Panc1 (cell line): ENCODE results near the gene CACNA2D3.

Experiments used
- CTCF ChIP-seq: fragments of 450-650 bp; IDR thresholded peaks from 2 replicates; pipeline ENCODE4 v1.5.1; 2017; ENCODE audit warnings: mild to moderate bottlenecking
- POLR2AphosphoS5 ChIP-seq: IDR thresholded peaks from 2 replicates; pipeline ENCODE4 v1.6.1; 2012; ENCODE audit warnings: mild to moderate bottlenecking, low read depth, low read length, moderate library complexity
- REST ChIP-seq, 2 experiments: IDR thresholded peaks; 2 replicates each; pipeline ENCODE4 v1.6.1; 2011 to 2012; ENCODE audit warnings: low read depth in 2 of 2, control low read depth in 1 of 2, low read length in 1 of 2, mild to moderate bottlenecking in 1 of 2, moderate library complexity in 1 of 2; ENCODE audit not compliant: insufficient read depth in 1 of 2
- SIN3A ChIP-seq: IDR thresholded peaks from 2 replicates; pipeline ENCODE4 v1.6.1; 2012; ENCODE audit warnings: low read depth, mild to moderate bottlenecking, low read length, moderate library complexity, borderline replicate concordance; ENCODE audit not compliant: insufficient read depth
- TCF7L2 ChIP-seq: IDR thresholded peaks from 2 replicates; pipeline ENCODE4 v1.6.1; 2011; ENCODE audit warnings: mild to moderate bottlenecking, low read depth, low read length, inconsistent platforms

GRCh38 chr3:54188176-54188791, 65.9 kb downstream of the CACNA2D3 start:
- no peak for TF ChIP-seq CTCF
- TF ChIP-seq POLR2AphosphoS5 = no peak
- peak; percentile 90 to 93 for TF ChIP-seq REST (IDR thresholded peaks at IDR 0.05; ENCODE audit: insufficient read depth in 1 of 2, low read depth in 2 of 2, low read length in 1 of 2)
- no peak for TF ChIP-seq TCF7L2
- no peak for TF ChIP-seq SIN3A
